NCI-H1930 (cell line): ENCODE measurements around the gene FRMD4A.
"Not testable (repeated sequence)": the region's sequence is repeated elsewhere in the genome, so short reads cannot be mapped to it uniquely, and the experiment has no call there.

Experiments
- DNase-seq, 2 experiments: peaks; one replicate each; lab custom pipeline; 2025; lab: John Stamatoyannopoulos, UW

The FRMD4A gene

GRCh38 chr10:14240253-14241189, 90.2 kb downstream of the FRMD4A start:
- no peak for DNase-seq

DNA sequence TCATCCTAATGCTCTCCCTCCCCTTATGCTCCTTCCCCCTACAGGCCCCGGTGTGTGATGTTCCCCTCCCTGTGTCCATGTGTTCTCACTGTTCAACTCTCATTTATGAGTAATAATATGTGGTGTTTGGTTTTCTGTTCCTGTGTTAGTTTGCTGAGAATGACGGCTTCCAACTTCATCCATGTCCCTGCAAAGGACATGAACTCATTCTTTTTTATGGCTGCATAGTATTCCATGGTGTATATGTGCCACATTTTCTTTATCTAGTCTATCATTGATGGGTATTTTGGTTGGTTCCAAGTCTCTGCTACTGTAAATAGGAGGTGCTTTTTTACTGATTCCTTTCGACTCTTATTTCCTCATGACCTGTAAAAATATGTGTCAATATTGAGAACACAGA, 92.1 kb downstream of the FRMD4A start:
- not testable (repeated sequence) for DNase-seq

DNA sequence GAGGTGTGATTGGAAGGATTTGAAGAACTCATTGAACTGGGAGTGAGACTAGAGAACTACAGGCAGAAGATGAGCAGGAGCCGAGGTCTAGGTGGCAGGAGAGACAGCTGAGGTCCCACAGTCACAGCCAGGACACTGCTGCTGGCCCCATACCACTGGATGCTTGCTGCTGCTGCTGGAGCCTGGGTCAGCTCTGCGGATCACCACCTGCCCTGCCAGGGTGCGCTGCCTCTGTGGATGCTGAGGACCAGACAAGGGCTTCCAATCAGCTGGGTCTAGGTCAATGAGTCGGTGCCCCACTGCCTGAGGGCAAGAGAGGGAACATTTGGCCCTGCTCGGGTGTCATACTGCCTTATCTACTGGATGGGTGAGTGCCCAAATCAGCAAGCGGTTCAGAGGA, 94.4 kb downstream of the FRMD4A start:
- DNase-seq: no peak

- DNase-seq: no peak
Observed at GRCh38 chr10:14235566-14236195, 95.0 kb downstream of the FRMD4A start.

- no peak for DNase-seq
Observed at GRCh38 chr10:14233566-14233965, 97.2 kb downstream of the FRMD4A start.

GRCh38 chr10:14228798-14229197, 101.9 kb downstream of the FRMD4A start:
- not testable (repeated sequence) for DNase-seq

DNA sequence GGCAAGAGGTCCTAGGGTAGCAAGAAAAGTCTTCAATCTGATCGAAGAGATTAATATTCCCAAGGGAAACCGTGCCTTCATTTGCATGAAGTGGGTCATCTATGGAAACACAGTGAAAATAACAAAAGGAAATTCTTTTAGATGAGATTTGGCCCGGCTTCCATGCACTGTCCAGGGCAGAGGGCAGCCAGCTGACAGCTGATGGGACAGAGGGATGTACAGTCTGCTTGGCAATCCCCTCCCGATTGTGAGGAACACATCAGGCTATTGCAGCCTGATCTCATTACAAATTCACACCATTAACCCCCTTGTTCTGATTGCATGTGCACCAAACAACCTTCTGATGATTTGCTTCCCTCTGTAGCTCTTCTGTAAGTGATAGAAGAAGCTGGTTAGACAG, 105.3 kb downstream of the FRMD4A start:
- DNase-seq: no peak

- DNase-seq: no peak
Observed at GRCh38 chr10:14220026-14220425, 110.7 kb downstream of the FRMD4A start.

DNA sequence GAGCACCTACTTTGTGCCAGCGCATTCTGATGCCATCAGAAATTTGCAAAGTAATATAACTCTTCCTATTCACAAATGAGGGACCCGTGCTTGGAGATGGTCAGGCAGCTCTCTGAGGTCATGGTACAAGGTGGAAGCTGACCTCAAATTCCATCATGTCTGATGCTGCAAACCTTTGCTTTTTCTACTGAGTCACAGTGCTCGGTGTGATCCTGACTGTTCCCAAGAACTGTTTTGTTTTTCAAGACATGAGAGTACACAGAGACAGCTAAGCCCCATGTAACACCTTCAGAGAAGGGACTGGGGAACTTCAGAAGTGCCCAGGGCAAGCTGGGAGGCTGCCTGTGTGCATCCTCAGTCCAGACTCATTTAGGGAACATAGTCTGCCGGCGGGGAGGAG, 111.3 kb downstream of the FRMD4A start:
- DNase-seq: no peak

- no peak for DNase-seq
Observed at GRCh38 chr10:14215641-14216040, 115.1 kb downstream of the FRMD4A start.

DNA sequence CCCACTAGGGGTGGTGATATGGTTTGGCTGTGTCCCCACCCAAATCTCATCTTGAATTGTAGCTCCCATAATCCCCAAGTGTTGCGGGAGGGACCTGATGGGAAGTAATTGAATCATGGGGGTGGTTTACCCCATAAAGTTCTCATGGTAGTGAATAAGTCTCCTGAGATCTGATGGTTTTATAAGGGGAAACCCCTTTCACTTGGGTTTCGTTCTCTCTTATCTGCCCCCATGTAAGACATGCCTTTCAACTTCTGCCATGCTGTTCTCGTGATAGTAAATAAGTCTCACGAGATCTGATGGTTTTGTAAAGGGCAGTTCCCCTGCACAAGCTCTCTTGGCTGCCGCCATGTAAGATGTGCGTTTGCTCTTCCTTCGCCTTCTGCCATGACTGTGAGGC, 117.0 kb downstream of the FRMD4A start:
- DNase-seq: not testable (repeated sequence)

DNA sequence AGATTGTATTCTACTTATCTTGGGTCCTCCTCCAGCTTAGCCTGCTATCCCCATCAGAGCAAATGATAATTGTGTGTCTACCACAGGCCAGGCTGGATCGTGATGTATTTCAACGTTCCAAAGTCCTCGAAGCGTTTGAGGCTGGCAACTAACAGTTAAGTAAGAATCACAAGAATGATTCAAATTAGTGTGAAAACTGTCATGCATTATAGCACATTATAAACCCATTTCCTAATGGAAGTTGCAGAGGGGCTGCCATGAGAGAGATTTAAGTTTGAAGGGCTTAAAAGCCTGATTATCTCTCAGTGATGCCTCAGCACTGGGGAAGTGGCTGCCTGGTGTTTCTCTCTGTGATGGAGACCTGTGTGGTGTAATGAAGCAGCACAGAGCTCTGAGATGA, 119.1 kb downstream of the FRMD4A start:
- DNase-seq: no peak

DNA sequence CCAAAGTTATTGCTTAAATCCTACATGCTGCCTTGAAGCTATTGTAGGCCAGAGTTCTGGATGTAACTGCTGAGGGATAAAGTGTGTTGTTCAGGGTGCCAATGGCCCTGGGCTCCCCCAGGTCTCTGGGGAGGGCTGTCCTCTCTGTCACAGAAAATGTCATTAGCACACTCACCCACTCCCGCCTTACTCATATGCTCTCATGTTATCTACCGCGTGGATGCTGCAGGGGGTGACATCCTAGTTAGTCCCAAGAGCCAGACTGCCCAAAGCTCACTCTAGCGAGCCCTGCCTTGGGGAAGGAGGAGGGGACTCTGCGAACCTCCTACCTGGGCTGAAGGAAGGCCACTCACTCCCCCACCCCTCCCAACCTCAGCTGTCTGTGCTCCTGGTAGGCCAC, 122.5 kb downstream of the FRMD4A start:
- DNase-seq: no peak

GRCh38 chr10:14205233-14205632, 125.5 kb downstream of the FRMD4A start:
- no peak for DNase-seq

- DNase-seq: no peak
Observed at GRCh38 chr10:14200698-14201544, 129.8 kb downstream of the FRMD4A start.

DNA sequence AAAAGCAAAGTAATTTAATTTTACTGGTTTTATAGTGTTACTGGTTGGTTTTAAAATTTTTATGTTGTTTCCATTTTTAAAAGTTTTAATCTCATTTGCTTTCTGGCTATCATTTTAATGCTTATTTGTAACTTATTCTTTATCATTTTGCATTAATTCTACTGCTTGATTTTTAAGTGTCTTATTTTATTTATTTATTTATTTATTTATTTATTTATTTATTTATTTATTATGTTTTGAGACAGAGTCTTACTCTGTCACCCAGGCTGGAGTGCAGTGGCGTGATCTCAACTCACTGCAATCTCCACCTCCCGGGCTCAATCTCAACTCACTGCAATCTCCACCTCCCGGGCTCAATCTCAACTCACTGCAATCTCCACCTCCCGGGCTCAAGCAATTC, 131.6 kb downstream of the FRMD4A start:
- DNase-seq: not testable (repeated sequence)

DNA sequence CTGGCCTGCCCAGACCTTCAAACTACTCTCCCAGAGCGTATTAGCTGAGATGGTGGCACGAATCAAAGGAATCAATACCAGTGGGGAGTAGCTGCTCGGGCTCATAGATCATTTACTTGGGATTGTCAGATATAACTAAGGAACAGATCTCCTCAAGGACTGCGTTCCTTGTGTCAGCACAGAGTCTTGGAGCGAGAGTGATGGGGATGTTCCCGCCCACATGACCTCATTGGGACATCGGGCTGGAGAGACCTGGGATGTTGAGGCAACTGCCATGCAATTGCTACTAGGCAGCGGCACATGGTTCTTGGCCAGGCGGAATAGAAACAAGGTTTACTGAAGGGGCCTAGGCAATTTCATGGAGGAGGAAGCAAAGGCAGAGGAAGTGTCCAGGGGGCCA, 132.6 kb downstream of the FRMD4A start:
- DNase-seq: no peak

DNA sequence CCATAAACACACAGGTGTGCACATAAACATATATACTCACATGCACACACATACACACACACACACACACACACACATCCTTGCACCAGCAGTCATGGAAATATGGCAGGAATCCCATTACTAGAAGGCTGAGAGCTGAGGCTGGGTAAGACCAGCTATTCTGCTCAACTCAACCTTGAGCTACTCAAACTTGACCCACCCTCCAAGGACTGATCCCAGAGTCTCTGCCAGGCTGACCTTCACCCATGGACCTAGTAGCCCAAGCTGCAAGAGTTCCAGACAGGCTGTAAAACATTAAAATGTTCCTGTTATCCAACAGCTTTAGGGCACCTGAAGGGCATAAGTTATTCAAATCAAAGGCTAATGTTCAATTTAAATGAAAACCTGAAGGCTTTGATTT, 134.6 kb downstream of the FRMD4A start:
- no peak for DNase-seq

DNA sequence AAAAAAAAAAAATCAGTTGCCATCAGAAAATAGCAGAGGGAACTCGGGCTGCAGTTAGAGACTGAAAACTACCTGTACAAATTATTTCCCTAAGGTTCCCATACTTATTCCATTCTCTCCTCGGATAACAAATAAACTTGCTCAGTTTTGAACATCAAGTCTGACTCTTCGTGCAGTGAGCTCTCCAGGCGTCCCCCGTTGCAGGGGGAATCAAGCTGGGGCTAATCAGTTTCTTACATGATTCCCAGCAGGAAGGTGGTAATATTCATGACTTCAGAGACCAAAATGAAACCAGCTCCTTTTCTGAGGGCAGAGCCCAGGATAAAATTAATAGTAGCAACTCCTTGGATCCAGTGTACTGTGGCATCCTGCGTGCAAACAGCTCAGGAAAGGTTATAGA, 135.3 kb downstream of the FRMD4A start:
- DNase-seq: no peak

DNA sequence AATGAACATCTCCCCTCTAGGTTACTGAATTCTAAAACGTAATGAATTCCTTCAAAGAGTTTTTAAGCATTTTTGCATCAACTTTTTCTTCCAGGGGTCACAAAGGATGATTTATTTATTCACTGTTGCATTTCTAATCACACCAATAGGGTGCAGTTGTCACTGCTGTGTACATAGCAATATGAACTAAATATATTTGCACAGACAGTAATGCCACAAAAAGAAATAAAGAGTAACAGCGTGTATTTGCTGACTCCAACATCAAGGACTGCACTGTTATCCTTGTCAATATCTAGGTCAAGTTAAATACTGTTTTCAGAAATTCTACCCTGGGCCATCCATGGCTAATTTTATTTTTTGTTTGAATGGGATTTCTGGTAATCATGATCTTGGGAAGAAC, 138.0 kb downstream of the FRMD4A start:
- no peak for DNase-seq

- DNase-seq: no peak
Observed at GRCh38 chr10:14191871-14192270, 138.9 kb downstream of the FRMD4A start.

DNA sequence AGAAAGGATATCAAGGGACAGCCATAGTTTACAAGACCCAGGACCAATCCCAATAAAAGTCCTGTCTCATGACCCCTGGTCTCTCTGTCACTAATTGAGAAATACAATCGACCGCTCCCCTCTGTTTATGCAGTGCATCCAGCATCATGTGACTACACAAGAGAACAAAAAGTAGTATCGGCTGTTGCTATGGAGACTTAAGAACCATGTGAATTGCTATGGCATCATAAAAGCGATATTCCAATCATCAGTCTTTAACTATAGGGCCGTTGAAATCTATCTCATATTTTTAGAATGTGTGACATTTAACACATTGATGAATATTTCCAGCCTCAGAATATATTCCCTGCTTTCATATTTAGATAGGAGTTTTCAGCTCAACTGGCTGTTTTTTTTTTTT, 139.3 kb downstream of the FRMD4A start:
- DNase-seq: no peak

DNA sequence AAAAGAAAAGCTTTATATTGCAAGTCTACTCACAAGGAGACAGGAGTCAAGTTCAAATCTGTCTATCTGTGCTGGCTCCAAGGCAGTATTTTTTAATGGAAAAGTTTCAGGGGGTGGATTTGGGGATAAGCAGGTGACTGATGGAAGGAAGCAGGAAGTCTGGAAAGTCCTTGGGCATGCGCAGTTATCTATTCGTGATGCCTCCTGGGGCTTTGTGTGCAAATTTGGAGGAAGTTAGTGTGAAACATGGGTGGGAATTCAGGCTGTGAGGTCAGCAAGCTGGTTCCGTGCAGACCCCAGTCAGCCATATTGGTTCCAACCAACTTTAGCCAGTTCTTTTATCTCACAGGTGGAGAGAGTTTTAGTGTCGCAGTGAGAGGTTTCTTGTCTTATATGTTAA, 140.0 kb downstream of the FRMD4A start:
- DNase-seq: no peak
